Left renal cortex interstitium (tissue), 4 donors: ENCODE results near the gene TAAR1. TPM values are rescaled to one million over a fixed set of nuclear protein-coding genes. Genes with fewer than 3 reads are reported as not detected.
"Not testable (repeated sequence)": the region's sequence is repeated elsewhere in the genome, so short reads cannot be mapped to it uniquely, and the experiment has no call there.

Experiments
- DNase-seq, 4 donors: peaks; one replicate each; pipeline ENCODE4 v3.0.0-alpha.2; 2013; ENCODE audit warnings: low read depth in 4 of 4, low spot score in 2 of 4, missing footprints in 1 of 4
- polyA plus RNA-seq, 4 donors: library from polyadenylated mRNA; unstranded; fragments of 120-200 nt; gene quantifications; one replicate each; pipeline ENCODE4 v1.2.1, GENCODE V29; 2013; ENCODE audit not compliant: insufficient read length in 4 of 4

Gene TAAR1, protein sequence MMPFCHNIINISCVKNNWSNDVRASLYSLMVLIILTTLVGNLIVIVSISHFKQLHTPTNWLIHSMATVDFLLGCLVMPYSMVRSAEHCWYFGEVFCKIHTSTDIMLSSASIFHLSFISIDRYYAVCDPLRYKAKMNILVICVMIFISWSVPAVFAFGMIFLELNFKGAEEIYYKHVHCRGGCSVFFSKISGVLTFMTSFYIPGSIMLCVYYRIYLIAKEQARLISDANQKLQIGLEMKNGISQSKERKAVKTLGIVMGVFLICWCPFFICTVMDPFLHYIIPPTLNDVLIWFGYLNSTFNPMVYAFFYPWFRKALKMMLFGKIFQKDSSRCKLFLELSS
- polyA plus RNA-seq: not detected

DNA sequence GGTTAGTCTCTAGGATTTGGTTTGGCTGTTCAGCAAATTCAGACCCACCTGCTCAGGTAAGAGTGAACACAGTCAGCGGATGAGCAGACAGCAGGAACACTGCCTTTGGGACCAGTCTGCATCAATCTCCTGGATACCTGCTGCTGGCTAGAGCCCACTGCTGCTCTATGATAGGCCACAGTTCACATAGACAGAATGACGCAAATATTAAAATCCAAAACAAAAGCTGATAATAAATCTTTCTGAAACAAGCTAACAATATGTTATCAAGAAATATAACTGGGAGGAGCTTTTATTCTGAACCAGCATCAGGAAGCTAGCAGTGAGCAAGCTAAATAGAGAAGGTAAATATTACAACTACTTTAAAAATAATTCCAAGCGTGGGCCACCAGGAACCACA, at the start of gene TAAR1:
TSS of gene TAAR1 (minus strand) at position 101 of the 400 bp plus-strand sequence. CDS start 13,179 bp downstream, outside the sequence.
- DNase-seq: no peak

GRCh38 chr6:132708771-132709170, 49.8 kb upstream of the TAAR1 start:
- DNase-seq: no peak

- DNase-seq: no peak
These were observed 49.0 kb upstream of the TAAR1 start for GRCh38 chr6:132708002-132708401.

DNA sequence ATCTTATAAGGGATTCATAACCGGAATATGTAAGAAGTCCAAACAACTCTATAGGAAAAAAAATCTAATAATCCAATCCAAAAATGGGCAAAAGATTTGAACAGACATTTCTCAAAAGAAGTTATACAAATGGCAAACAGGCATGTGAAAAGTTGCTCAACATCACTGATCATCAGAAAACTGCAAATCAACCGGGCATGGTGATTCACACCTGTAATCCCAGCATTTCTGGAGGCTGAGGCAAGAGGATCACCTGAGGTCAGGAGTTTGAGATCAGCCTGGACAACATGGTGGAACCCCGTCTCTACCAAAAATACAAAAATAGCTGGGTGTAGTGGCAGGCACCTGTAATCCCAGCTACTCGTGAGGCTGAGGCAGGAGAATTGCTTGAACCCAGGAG, 47.8 kb upstream of the TAAR1 start:
- not testable (repeated sequence) for DNase-seq

DNA sequence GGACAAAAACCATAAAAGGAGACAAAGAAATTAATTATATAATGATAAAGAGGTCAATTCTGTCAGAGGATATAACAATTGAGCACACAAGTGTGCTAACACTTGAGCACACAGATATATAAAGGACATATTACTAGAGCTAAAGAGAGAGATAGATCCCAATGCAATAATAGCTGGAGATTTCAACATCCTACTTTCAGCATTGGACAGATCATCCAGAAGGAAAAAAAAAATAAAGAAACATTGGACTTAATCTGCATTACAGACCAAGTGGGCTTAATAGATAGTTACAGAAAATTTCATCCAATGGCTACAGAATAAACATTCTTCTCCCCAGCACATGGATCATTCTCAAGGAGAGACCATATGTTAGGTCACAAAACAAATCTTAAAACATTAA, 45.0 kb upstream of the TAAR1 start:
- DNase-seq: no peak

- DNase-seq: no peak
These were observed 39.6 kb upstream of the TAAR1 start for GRCh38 chr6:132698608-132699007.

- DNase-seq: no peak
These were observed 36.8 kb upstream of the TAAR1 start for GRCh38 chr6:132695773-132696172.

GRCh38 chr6:132693478-132693877, 34.5 kb upstream of the TAAR1 start:
- no peak for DNase-seq

DNA sequence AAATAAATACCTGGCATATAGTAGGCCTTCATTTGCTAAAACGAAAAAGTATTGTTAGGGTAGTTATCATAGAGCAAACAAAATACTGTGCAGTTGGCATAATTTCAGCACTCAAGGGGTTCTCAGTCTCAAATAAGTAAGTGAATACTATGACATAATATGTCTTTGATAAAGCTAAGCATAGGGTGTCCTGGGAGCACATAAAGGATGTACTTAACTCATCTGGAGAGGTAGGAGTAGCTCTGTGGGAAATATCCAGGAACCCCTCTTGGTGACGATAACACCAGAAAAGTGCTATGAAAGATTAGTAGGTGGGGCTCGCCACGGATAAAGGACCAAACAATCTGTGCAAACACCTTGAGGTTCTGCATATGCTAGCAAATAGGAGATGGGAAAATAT, 31.7 kb upstream of the TAAR1 start:
- no peak for DNase-seq

GRCh38 chr6:132687306-132687705, 28.3 kb upstream of the TAAR1 start:
- DNase-seq: no peak

DNA sequence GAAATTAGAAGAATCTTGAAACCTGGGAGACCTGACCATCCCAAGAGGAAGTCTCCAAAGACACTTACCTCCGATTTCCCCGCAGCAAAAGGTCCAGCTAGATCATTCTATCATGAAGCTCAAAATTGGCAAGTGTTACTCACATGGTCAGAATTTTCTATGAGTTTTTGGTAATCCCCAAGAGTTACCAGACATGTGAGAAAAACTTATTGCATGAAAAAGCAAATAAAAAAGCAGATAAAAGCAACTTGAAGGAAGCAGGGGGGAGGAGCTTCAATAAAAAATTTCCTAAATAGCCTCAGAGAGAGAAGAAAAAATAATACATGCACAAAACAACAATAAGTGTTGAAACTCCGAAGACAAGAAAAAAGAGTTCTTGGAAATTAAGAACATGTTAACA, 27.5 kb upstream of the TAAR1 start:
- no peak for DNase-seq

GRCh38 chr6:132685009-132685408, 26.0 kb upstream of the TAAR1 start:
- DNase-seq: no peak

- DNase-seq: no peak
These were observed 25.3 kb upstream of the TAAR1 start for GRCh38 chr6:132684272-132684671.

DNA sequence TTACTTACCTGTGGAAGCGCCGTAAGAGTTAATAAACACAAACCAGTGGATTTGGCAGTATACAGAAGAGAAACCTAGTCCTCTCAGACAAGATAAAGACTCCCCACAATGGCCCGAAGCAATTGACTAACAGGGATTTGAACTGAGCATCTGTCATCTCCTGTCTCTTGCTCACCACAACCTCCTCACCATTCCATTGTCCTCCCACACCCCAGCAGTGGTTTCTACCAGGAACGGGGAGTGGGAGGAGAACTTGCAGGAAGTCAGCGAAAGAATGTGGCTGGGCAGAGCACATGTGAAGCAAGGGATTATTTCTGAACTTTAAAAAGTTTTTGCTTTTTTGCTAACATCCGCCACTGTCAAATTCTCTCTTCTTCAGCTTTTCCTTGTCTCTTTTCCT, 24.6 kb upstream of the TAAR1 start:
- DNase-seq: no peak

GRCh38 chr6:132679094-132679493, 20.1 kb upstream of the TAAR1 start:
- DNase-seq: not testable (repeated sequence)

DNA sequence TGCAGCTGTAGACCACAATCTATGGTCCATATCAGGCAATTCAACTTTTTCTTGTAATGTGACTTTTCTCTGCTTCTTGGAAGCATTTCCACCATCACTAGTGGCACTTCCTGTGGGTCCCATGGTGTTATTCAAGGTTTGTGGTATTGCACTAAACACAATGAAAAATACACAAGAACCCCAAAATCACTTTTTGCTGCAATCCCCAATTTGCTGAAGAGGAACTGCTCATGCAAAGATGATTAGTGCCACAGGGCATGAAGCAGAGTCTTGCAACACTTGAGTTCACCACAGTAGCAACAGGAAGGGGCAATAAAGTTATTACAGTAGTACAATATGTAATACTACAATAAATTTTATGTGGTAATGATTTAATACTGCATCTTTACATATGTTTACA, 16.8 kb upstream of the TAAR1 start:
- no peak for DNase-seq

DNA sequence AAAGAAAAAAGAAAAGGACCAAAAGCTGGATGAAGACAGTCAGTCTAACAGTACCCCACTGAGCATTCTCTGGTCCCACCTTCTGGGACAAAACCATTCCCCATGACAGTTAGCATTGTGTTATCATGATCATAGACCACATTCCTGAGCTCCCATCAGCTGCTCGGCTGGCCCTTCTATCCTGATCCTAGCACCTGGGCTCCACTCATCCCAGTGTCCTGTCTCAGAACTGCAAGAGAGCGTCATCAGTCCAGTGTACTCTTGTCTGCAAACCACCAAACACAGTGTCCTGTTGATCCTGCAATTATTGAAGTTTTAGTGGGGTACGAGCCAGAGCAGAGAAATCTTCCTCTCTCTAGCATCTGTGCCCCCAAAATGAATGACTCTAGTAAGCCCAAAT, 16.0 kb upstream of the TAAR1 start:
- no peak for DNase-seq

- no peak for DNase-seq
These were observed 14.6 kb upstream of the TAAR1 start for GRCh38 chr6:132673376-132674094.

GRCh38 chr6:132671295-132671694, 12.3 kb upstream of the TAAR1 start:
- no peak for DNase-seq

GRCh38 chr6:132669690-132670291, 10.8 kb upstream of the TAAR1 start:
- peak in 2 of 4 donors; percentile 11 to 20 for DNase-seq

DNA sequence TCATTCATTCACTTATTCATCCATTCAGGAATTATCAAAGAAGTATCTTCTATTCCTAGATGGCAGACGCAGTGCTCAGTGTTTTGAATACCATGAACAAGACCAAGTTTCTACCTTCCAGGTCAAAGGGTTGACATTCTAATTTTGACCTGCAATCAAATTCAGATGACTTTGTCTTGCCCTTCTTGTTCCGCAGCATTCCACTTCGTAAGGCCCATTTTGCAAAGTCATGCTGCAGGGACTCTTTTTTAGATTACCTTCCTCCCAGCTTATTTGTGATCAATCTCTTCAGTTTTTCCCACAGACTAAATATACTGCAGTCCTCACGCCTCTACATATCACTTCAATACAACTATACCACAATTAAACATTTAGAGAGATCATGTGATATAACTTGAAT, 7.1 kb upstream of the TAAR1 start:
- DNase-seq: no peak
